Ovary (tissue), 9 donors: ENCODE measurements around the gene USH1G. TPM values are rescaled to one million over a fixed set of nuclear protein-coding genes. Genes with fewer than 3 reads are reported as not detected.

Experiments used
- DNase-seq, 5 donors: peaks; one replicate each; pipeline ENCODE4 v3.0.0-alpha.2; 2019 to 2020
- H3K27ac ChIP-seq, 2 donors: fragments of 200-600 bp; one replicate each; pipeline versions ENCODE4 v1.5.1 to v1.8.0; 2019 to 2022
- H3K27me3 ChIP-seq: fragments of 200-600 bp; one replicate; pipeline ENCODE4 v1.8.0; 2022
- H3K36me3 ChIP-seq: fragments of 200-600 bp; sonication (generic); one replicate; pipeline ENCODE4 v1.5.1; 2019
- H3K4me1 ChIP-seq: one replicate; pipeline ENCODE4 v1.8.1; 2013; ENCODE audit warnings: mild to moderate bottlenecking, moderate library complexity; ENCODE audit not compliant: insufficient read depth
- H3K4me3 ChIP-seq: fragments of 200-600 bp; sonication (generic); one replicate; pipeline ENCODE4 v1.5.1; 2017
- H3K9me3 ChIP-seq, 2 donors: fragments of 200-600 bp in 1 of 2; sonication (generic) in 1 of 2; one replicate each; pipeline versions ENCODE4 v1.5.1 to v1.8.1; 2013 to 2019; ENCODE audit warnings: mild to moderate bottlenecking in 1 of 2, moderate library complexity in 1 of 2
- CTCF ChIP-seq, 3 donors: fragments of 450-650 bp in 2 of 3; fragments of 200-600 bp in 1 of 3; IDR thresholded peaks; one replicate each; pipeline versions ENCODE4 v1.5.1 to v1.8.0; 2016 to 2022; ENCODE audit warnings: antibody characterized with exemption in 3 of 3, mild to moderate bottlenecking in 1 of 3
- EP300 ChIP-seq: sonication (generic); formaldehyde crosslinking; IDR thresholded peaks from one replicate; pipeline ENCODE4 v1.6.1; 2017; ENCODE audit warnings: antibody characterized with exemption
- POLR2A ChIP-seq: fragments of 450-650 bp; IDR thresholded peaks from one replicate; pipeline ENCODE4 v1.6.1; 2017; ENCODE audit warnings: antibody characterized with exemption, mild to moderate bottlenecking, moderate library complexity
- WGBS, 3 donors: extraction: QIAGEN DNeasy Blood & Tissue Kit in 1 of 3; methylation state at CpG; one replicate each; pipeline versions ENCODE4 v1.1.5 to v1.1.7; 2013 to 2017; 5-methylcytosine and 5-hydroxymethylcytosine counted together
- intact Hi-C, 4 donors: fragments of 100-400 bp; cut with DNase I; formaldehyde crosslinking; loops; one replicate each; pipeline versions ENCODE4 v1.11.0 to v1.15.1; 2022 to 2023
- polyA plus RNA-seq, 2 donors: library from polyadenylated mRNA; stranded (reverse); fragments of 200-250 nt in 1 of 2; fragments of 350-450 nt in 1 of 2; fragmentation: Illumina TruSeq in 1 of 2; extraction: RNeasy Lipid Tissue Mini Kit (QIAGEN cat#74804) in 1 of 2; gene quantifications; one replicate each; pipeline ENCODE4 v1.2.3, GENCODE V29; 2013 to 2014
- total RNA-seq, 7 donors: library from RNA; depleted of rRNA in 2 of 7; stranded (reverse); fragments of >200 nt in 2 of 7; fragmentation: NEBNext Ultra II Directional in 3 of 7; extraction: Animal tissue kit (Norgen Biotek cat#: 25700) in 3 of 7; gene quantifications; one replicate each; pipeline versions ENCODE4 v1.1.0 to v1.2.4, GENCODE V29; 2016 to 2023
- donor health status: DM: no; HTN: no; CAD: no; lungs with moderate emphysema.
- donor health status: DM: no; HTN: no; CAD: no.
- donor health status: Bipolar disorder and iron deficiency.
- donor health status: DM: yes; HTN: yes; CAD: no.
- donor health status: DM: no; HTN: no; CAD: no.
- donor health status: DM: yes; HTN: yes; CAD: no.

USH1G gene
- total and polyA plus RNA-seq, 9 donors, result 0.08 to 1.4 (median 0.61) TPM

DNA sequence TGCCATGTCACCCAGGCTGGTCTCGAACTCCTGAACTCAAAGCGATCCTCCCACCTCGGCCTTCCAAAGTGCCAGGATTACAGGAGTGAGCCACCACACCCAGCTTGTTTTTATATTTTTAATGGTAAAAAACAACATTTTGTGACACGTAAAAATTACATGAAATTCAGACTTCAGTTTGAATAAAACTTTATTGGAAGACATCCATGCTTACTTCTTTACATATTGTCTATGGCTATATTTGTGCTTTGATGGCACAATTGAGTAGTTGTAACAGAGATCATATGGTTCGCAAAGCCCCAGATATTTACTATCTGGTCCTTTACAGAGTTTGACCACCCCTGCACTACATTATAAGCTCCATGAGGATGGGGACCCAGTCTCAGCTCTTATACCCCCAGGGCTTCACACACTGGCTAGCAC, 48.4 kb downstream of the USH1G start:
- Histone ChIP-seq H3K36me3 (no peaks in the 10 kb centered on the region), H3K4me3 (no peak overlapping the region), H3K9me3 (no peaks in the 10 kb centered on the region), H3K4me1 (peaks cover 14% of the 10 kb centered on the region), H3K27me3 (no peaks in the 10 kb centered on the region), H3K27ac (no peak overlapping the region)
- TF ChIP-seq POLR2A, result no peak
- TF ChIP-seq EP300, result no peak
- no peak for TF ChIP-seq CTCF (IDR thresholded peaks at IDR 0.05)
- WGBS, 3 donors, result 95 to 97% (median 97%) methylated on average over 5 of the region's 5 CpGs
- intact Hi-C loops, result no loop called here
- DNase-seq, result no peak

- no peaks in the 10 kb centered on the region for H3K9me3 ChIP-seq
- H3K27ac ChIP-seq, result peak overlapping the region in 1 of 2 donors; percentile 77
- no peaks in the 10 kb centered on the region for H3K36me3 ChIP-seq
- WGBS, 3 donors, result 55 to 61% (median 55%) methylated on average over 6 of the region's 6 CpGs
- DNase-seq, result peak in 1 of 5 donors; percentile 36
- H3K4me1 ChIP-seq, result peaks cover 14% of the 10 kb centered on the region
- TF ChIP-seq EP300, result no peak
- TF ChIP-seq POLR2A, result no peak
- TF ChIP-seq CTCF (IDR thresholded peaks at IDR 0.05), result no peak
- H3K4me3 ChIP-seq, result peak overlapping the region; percentile 67
- no peaks in the 10 kb centered on the region for H3K27me3 ChIP-seq
- intact Hi-C loops, result no loop called here
Observed at GRCh38 chr17:74873874-74874614, 49.0 kb downstream of the USH1G start.

DNA sequence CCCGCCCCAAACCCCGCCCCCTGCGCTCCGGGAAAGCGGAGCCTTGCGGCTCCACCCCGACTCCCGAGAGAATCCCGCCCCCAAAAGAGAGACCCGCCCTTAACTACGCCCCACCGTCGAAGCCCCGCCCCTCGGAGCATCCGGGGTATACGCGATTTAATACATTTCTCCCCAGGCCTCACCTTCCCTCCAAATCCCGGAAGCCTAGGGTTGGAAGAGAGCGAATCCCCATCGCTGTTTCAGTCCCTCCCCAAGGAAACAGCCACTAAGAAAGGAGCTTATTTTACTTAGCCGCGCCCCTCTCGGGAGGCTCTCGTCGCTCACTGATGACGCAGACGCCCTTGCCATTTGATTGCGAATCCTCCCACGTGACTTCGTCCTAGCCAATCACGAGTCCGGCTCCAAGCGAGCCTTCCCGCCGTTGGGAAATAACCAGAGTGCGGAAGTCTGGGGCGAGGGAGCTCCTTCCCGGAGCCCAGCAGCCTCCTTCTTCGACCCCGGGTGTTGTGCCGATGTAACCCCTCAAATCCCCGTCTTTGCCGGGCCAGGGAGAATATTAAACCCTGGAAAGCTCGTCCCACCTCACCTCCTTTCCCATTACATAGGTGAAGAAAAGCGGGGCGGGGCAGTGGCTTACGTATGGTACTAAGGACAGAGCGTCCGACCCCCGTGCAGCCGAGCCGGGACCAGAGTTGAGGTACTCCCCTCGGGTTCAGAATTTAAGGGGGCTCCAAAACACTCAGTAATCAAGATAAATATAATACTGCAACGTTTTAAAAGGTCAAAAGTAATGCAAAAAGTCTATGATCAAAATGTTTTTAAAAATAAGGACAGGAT, 49.8 kb downstream of the USH1G start:
- Histone ChIP-seq H3K4me3 (peak overlapping the region; percentile 67), H3K27ac (peak overlapping the region in 1 of 2 donors; percentile 77), H3K27me3 (no peaks in the 10 kb centered on the region), H3K4me1 (peaks cover 17% of the 10 kb centered on the region), H3K9me3 (no peaks in the 10 kb centered on the region), H3K36me3 (no peaks in the 10 kb centered on the region)
- intact Hi-C loops, result no loop called here
- TF ChIP-seq EP300 (peak; percentile 75), POLR2A (peak; percentile 96), CTCF (IDR thresholded peaks at IDR 0.05) (no peak)
- DNase-seq, result peak; percentile 99 to 100 (median 100)
- WGBS, 3 donors, result 0% methylated on average over 44 to 55 of the region's 55 CpGs

DNA sequence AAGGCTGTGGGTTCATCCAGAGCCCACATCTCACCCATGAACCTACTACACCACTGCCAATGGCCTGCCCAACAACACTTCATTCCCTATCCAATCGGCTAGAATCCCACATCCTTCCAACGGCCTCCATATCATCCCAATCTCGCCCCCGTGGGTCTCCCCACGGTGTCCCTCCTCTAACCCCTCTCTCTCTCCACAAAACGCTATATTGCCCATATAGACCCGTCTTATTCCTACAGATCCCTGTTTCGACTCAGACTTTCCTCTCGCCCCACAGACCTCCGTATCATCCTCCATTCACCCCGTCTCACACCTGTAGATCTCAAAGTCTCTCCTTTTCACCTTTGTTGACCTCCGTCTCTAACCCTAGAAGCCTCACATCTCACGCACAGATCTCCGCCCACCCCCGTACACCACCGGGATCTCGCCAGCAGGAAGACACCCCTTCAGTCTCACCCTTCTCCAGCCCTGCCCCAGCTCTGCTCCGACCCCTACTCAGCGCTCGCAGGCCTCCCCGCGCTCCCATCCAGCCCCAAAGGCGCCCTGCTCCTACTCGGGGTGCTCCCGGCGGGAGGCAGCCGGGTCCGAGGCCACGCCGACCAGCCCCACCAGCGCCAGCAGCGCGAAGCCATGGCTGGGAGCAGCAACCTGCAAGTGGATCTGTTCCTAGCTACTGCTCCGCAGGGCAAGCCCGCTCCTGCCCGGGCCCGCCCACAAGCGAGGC, 50.6 kb downstream of the USH1G start, which contains the start of gene FDXR:
TSS of gene FDXR (minus strand) at position 682 of the 724 bp plus-strand sequence. CDS start at position 632, 50 bp downstream.
- peak in 1 of 5 donors; percentile 41 for DNase-seq
- Histone ChIP-seq H3K27me3 (no peaks in the 10 kb centered on the region), H3K9me3 (no peaks in the 10 kb centered on the region), H3K4me3 (peak within 1 kb of the TSS; percentile 67), H3K4me1 (peaks cover 17% of the 10 kb centered on the region), H3K36me3 (no peaks in the 10 kb centered on the region), H3K27ac (peak within 1 kb of the TSS in 1 of 2 donors; percentile 77)
- TF ChIP-seq EP300 (no peak), CTCF (IDR thresholded peaks at IDR 0.05) (no peak), POLR2A (peak; percentile 72)
- intact Hi-C loops, result no loop called here
- WGBS, 3 donors, result 3 to 5% (median 4%) methylated on average over 30 to 38 of the region's 38 CpGs
